ENCODE measurements around the gene THAP4. TPM values are rescaled to one million over a fixed set of nuclear protein-coding genes. Genes with fewer than 3 reads are reported as not detected.

THAP4 gene
- total and polyA plus RNA-seq, 8 donors: 22.4 to 42.9 (median 27.1) TPM

- peaks cover 0 to 50% (median 0%) of the 10 kb centered on the region in 3 donors for H3K36me3 ChIP-seq
- FAIRE-seq: no peak
- no peaks in the 10 kb centered on the region for H3K27me3 ChIP-seq
- no peaks in the 10 kb centered on the region for H3K4me1 ChIP-seq
- intact Hi-C loops (cut with DNase I): loop anchor here in 1 of 3 donors (1.0 kb wide), 1 partner anchor 14 kb away; no protein-coding TSS in a partner anchor
- H3K4me3 ChIP-seq: no peak overlapping the region
- H3K27ac ChIP-seq: no peak overlapping the region
- no peak for ATAC-seq
- 96% methylated on average over 13 of the region's 13 CpGs for WGBS, 2 donors
- TF ChIP-seq, protein P1, sequence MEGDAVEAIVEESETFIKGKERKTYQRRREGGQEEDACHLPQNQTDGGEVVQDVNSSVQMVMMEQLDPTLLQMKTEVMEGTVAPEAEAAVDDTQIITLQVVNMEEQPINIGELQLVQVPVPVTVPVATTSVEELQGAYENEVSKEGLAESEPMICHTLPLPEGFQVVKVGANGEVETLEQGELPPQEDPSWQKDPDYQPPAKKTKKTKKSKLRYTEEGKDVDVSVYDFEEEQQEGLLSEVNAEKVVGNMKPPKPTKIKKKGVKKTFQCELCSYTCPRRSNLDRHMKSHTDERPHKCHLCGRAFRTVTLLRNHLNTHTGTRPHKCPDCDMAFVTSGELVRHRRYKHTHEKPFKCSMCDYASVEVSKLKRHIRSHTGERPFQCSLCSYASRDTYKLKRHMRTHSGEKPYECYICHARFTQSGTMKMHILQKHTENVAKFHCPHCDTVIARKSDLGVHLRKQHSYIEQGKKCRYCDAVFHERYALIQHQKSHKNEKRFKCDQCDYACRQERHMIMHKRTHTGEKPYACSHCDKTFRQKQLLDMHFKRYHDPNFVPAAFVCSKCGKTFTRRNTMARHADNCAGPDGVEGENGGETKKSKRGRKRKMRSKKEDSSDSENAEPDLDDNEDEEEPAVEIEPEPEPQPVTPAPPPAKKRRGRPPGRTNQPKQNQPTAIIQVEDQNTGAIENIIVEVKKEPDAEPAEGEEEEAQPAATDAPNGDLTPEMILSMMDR (IDR thresholded peaks at IDR 0.05): no peak
- H3K9me3 ChIP-seq: no peaks in the 10 kb centered on the region
- DNase-seq: no peak
Measured at GRCh38 chr2:241653210-241653750, 16.3 kb upstream of the THAP4 start.

- peaks cover 0 to 47% (median 0%) of the 10 kb centered on the region in 3 donors for H3K36me3 ChIP-seq
- no peak overlapping the region for H3K4me3 ChIP-seq
- WGBS, 2 donors: 94 to 96% methylated on average over 9 of the region's 9 CpGs
- no peaks in the 10 kb centered on the region for H3K9me3 ChIP-seq
- intact Hi-C loops (cut with DNase I): loop anchor here in 1 of 3 donors (1.0 kb wide), 1 partner anchor 13 kb away; no protein-coding TSS in a partner anchor
- ATAC-seq (no peak), FAIRE-seq (no peak), DNase-seq (no peak)
- TF ChIP-seq, protein P1 (IDR thresholded peaks at IDR 0.05): no peak
- H3K4me1 ChIP-seq: no peaks in the 10 kb centered on the region
- no peak overlapping the region for H3K27ac ChIP-seq
- no peaks in the 10 kb centered on the region for H3K27me3 ChIP-seq
Measured at GRCh38 chr2:241652722-241653121, 15.8 kb upstream of the THAP4 start.

DNA sequence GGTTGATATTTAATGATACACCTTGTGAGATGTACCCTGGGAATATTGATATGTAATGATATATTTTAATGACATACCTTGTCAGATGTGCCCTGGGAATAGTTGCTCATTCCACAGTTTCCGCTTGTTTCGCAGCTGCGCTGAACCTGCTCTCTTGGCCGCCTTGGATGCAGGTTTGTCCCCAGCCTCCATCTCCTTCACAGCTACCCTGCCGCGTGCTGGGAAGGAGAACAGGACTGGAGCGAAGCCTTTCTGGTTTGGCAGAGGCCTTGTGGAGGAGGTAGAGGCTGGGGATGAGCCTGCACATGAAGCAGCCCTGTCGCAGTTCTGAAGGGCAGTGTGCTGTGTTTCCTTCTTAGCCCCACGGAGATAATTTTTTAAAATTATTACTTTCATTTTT lies 15.2 kb upstream of the THAP4 start:
- DNase-seq (no peak), ATAC-seq (no peak), FAIRE-seq (no peak)
- intact Hi-C loops (cut with DNase I): no loop called here
- Histone ChIP-seq H3K4me3 (no peak overlapping the region), H3K27me3 (no peaks in the 10 kb centered on the region), H3K27ac (no peak overlapping the region), H3K4me1 (no peaks in the 10 kb centered on the region), H3K36me3 (peaks cover 0 to 43% (median 0%) of the 10 kb centered on the region in 3 donors), H3K9me3 (no peaks in the 10 kb centered on the region)
- WGBS, 2 donors: 94 to 96% methylated on average over 9 of the region's 9 CpGs
- TF ChIP-seq, protein P1 (IDR thresholded peaks at IDR 0.05): no peak

DNA sequence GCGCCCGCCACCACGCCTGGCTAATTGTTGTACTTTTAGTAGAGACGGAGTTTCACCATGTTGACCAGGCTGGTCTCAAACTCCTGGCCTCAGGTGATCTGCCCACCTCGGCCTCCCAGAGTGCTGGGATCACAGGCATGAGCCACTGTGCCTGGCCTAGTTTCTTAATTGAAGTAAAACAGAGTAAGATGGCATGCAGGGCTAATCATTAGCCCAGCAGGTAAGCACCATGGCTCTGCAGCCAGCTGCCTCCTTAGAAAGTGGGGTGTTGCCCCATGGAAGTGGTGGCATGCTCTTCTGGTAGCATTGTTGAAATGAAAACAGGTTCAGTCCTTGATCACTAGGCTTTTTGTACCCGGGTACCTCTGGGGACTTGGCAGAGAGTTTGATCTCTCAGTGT lies 13.0 kb upstream of the THAP4 start:
- intact Hi-C loops (cut with DNase I): no loop called here
- Histone ChIP-seq H3K27me3 (no peaks in the 10 kb centered on the region), H3K4me3 (no peak overlapping the region), H3K9me3 (no peaks in the 10 kb centered on the region), H3K4me1 (no peaks in the 10 kb centered on the region), H3K36me3 (peaks cover 0 to 26% (median 0%) of the 10 kb centered on the region in 3 donors), H3K27ac (no peak overlapping the region)
- peak in 1 of 4 donors; percentile 31 for ATAC-seq
- FAIRE-seq: no peak
- TF ChIP-seq, protein P1 (IDR thresholded peaks at IDR 0.05): no peak
- peak in 1 of 6 donors; percentile 13 for DNase-seq
- WGBS, 2 donors: 80 to 82% methylated on average over 6 of the region's 6 CpGs

DNA sequence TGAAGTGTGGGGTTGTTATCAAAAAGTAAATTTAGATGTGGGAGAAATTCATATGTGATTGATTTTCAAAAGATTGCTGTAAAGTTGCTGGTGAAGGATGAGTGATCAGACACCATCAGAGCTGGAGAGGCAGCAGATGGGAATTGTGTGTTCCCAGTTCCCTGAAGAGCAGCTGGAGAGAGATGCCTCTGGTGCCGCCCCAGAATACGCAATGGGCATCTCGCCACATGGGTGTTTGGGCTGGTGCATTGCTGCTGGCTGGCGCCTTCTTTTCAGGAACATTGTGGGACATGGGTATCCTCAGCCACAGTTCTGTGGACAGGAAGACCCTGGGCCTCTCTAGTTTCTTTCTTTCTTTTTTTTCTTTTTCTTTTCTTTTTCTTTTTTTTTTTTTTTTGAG lies 12.4 kb upstream of the THAP4 start:
- intact Hi-C loops (cut with DNase I): no loop called here
- H3K27me3 ChIP-seq: no peaks in the 10 kb centered on the region
- TF ChIP-seq, protein P1 (IDR thresholded peaks at IDR 0.05): no peak
- H3K4me3 ChIP-seq: no peak overlapping the region
- H3K4me1 ChIP-seq: no peaks in the 10 kb centered on the region
- ATAC-seq: peak in 1 of 4 donors; percentile 21
- H3K9me3 ChIP-seq: no peaks in the 10 kb centered on the region
- no peak for FAIRE-seq
- DNase-seq: peak in 1 of 6 donors; percentile 28
- H3K27ac ChIP-seq: no peak overlapping the region
- WGBS, 2 donors: 75 to 87% methylated on average over 4 of the region's 4 CpGs
- H3K36me3 ChIP-seq: peaks cover 0 to 21% (median 0%) of the 10 kb centered on the region in 3 donors
